A549 (cell line): ENCODE measurements around the gene PDXK.

ENCODE experiments used
- BHLHE40 ChIP-seq: IDR thresholded peaks from 2 replicates; pipeline ENCODE4 v1.6.1; 2012; ENCODE audit warnings: low read depth, low read length, inconsistent platforms
- CBX8 ChIP-seq: fragments of 200-600 bp; sonication (generic); IDR thresholded peaks from 2 replicates; pipeline ENCODE4 v1.6.1; 2016
- CTCF ChIP-seq: fragments of >200 bp; sonication (Bioruptor Twin); formaldehyde crosslinking; IDR thresholded peaks from 3 replicates; pipeline ENCODE4 v1.5.1; 2016
- EP300 ChIP-seq, 2 experiments: fragments of >200 bp; sonication (Bioruptor Twin); formaldehyde crosslinking; IDR thresholded peaks; 2 replicates in 1 of 2; 3 replicates in 1 of 2; pipeline ENCODE4 v1.6.1; 2016 to 2017
- JUN ChIP-seq, 2 experiments: fragments of >200 bp; sonication (Bioruptor Twin); formaldehyde crosslinking; IDR thresholded peaks; 2 replicates in 1 of 2; 3 replicates in 1 of 2; pipeline ENCODE4 v1.6.1; 2016 to 2017
- KDM5A ChIP-seq: fragments of 200-600 bp; sonication (generic); IDR thresholded peaks from 2 replicates; pipeline ENCODE4 v1.6.1; 2016; ENCODE audit warnings: antibody characterized with exemption, mild to moderate bottlenecking
- MAX ChIP-seq: IDR thresholded peaks from 2 replicates; pipeline ENCODE4 v1.6.1; 2012
- POLR2A ChIP-seq: IDR thresholded peaks from 2 replicates; pipeline ENCODE4 v1.6.1; 2012; ENCODE audit warnings: mild to moderate bottlenecking, low read length
- RAD21 ChIP-seq, 2 experiments: fragments of >200 bp in 1 of 2; sonication (Bioruptor Twin) in 1 of 2; formaldehyde crosslinking in 1 of 2; IDR thresholded peaks in 1 of 2; conservative IDR thresholded peaks in 1 of 2; 2 replicates in 1 of 2; 3 replicates in 1 of 2; pipeline ENCODE4 v1.6.1; 2012 to 2018; ENCODE audit warnings: inconsistent platforms in 1 of 2
- RCOR1 ChIP-seq: fragments of 150-350 bp; IDR thresholded peaks from 2 replicates; pipeline ENCODE4 v1.6.1; 2014; ENCODE audit warnings: antibody characterized with exemption, low read length, low read depth
- RFX5 ChIP-seq: fragments of 450-650 bp; IDR thresholded peaks from 2 replicates; pipeline ENCODE4 v1.7.1; 2014; ENCODE audit warnings: antibody characterized with exemption, mild to moderate bottlenecking, moderate library complexity
- TP53 ChIP-seq: fragments of 250-450 bp; sonication (Bioruptor Pico); IDR thresholded peaks from 2 replicates; pipeline ENCODE4 v1.5.0; 2021; ENCODE audit warnings: mild to moderate bottlenecking, moderate library complexity

- TF ChIP-seq JUN (IDR thresholded peaks at IDR 0.05) (no peak; a peak in 1 of 5 replicates), EP300 (IDR thresholded peaks at IDR 0.05) (no peak), POLR2A (no peak), CTCF (no peak), TP53 (no peak), KDM5A (no peak), MAX (no peak), RFX5 (no peak), RAD21 (conservative IDR thresholded peaks at IDR 0.05 in 1 of 2, IDR thresholded peaks at IDR 0.05 in 1 of 2) (no peak), RCOR1 (no peak), BHLHE40 (no peak), CBX8 (no peak)
Measured at GRCh38 chr21:43719748-43720538, 1.0 kb downstream of the PDXK start.
